IMR-90 (cell line): ENCODE measurements around the gene ARHGAP10. TPM values are rescaled to one million over a fixed set of nuclear protein-coding genes. Genes with fewer than 3 reads are reported as not detected.

ENCODE experiments used
- ATAC-seq: fragments of 200-7000 bp; cut with Tn5 transposase; 2 replicates; pipeline ENCODE4 v1.9.1; 2020; ENCODE audit warnings: low read depth, mild to moderate bottlenecking, moderate library complexity
- BruUV-seq: library from RNA; stranded (reverse); fragments of 400-500 nt; replicated peaks from 2 replicates; lab custom pipeline; 2021; lab: Mats Ljungman, UMichigan
- CTCF ChIA-PET: fragments of 300-600 bp; formaldehyde crosslinking; extraction: SDS; loops from one replicate; lab custom pipeline; 2021; ENCODE audit warnings: antibody characterized with exemption; lab: Yijun Ruan, JAX
- POLR2A ChIA-PET: fragments of 300-600 bp; sonication (Branson Sonifier 250); formaldehyde crosslinking; loops from one replicate; lab custom pipeline; 2022; ENCODE audit warnings: antibody characterized with exemption; ENCODE audit not compliant: unreplicated experiment; lab: Charles Lee
- DNase-seq: peaks from one replicate; pipeline ENCODE4 v3.0.0; 2013
- H2AFZ ChIP-seq: replicated peaks from 2 replicates; pipeline ENCODE3; 2013; ENCODE audit warnings: low read length, mild to moderate bottlenecking; ENCODE audit not compliant: poor library complexity
- H2AK5ac ChIP-seq: 2 replicates; pipeline ENCODE4 v1.6.1; 2013; ENCODE audit warnings: low read depth, low read length, inconsistent platforms
- H2AK9ac ChIP-seq: replicated peaks from 2 replicates; pipeline ENCODE3; 2013; ENCODE audit warnings: mild to moderate bottlenecking, low read depth, low read length, moderate library complexity; ENCODE audit not compliant: poor library complexity
- H2BK120ac ChIP-seq: 2 replicates; pipeline ENCODE4 v1.6.1; 2013; ENCODE audit warnings: low read depth, low read length, inconsistent platforms
- H2BK15ac ChIP-seq: 3 replicates; pipeline ENCODE4 v1.6.1; 2013; ENCODE audit warnings: low read depth, low read length, inconsistent platforms
- H2BK20ac ChIP-seq: 2 replicates; pipeline ENCODE4 v1.6.1; 2013; ENCODE audit warnings: low read depth, mild to moderate bottlenecking, inconsistent platforms, low read length, moderate library complexity
- H2BK5ac ChIP-seq: 2 replicates; pipeline ENCODE4 v1.6.1; 2013; ENCODE audit warnings: mild to moderate bottlenecking, low read depth, low read length, inconsistent platforms; ENCODE audit not compliant: poor library complexity, severe bottlenecking
- H3K14ac ChIP-seq: replicated peaks from 2 replicates; pipeline ENCODE4 v1.6.1; 2013; ENCODE audit warnings: low read depth, low read length, inconsistent platforms
- H3K18ac ChIP-seq: 2 replicates; pipeline ENCODE4 v1.6.1; 2013; ENCODE audit warnings: low read depth, low read length, control low read depth
- H3K23ac ChIP-seq: 2 replicates; pipeline ENCODE4 v1.6.1; 2013; ENCODE audit warnings: low read depth, low read length, inconsistent platforms
- H3K27ac ChIP-seq: 2 replicates; pipeline ENCODE4 v1.5.1; 2013; ENCODE audit warnings: mild to moderate bottlenecking, control low read depth, low read length; ENCODE audit not compliant: insufficient read depth
- H3K27me3 ChIP-seq: 2 replicates; pipeline ENCODE4 v1.6.1; 2013; ENCODE audit warnings: low read length; ENCODE audit not compliant: control insufficient read depth, insufficient read depth
- H3K36me3 ChIP-seq: 2 replicates; pipeline ENCODE4 v1.6.1; 2013; ENCODE audit warnings: low read length, mixed read lengths; ENCODE audit not compliant: control insufficient read depth, insufficient read depth
- H3K4ac ChIP-seq: 2 replicates; pipeline ENCODE4 v1.6.1; 2013; ENCODE audit warnings: low read depth, low read length, inconsistent platforms
- H3K4me1 ChIP-seq: 2 replicates; pipeline ENCODE4 v1.6.1; 2013; ENCODE audit warnings: low read length, mixed read lengths; ENCODE audit not compliant: control insufficient read depth, insufficient read depth
- H3K4me2 ChIP-seq: 2 replicates; pipeline ENCODE4 v1.6.1; 2013; ENCODE audit warnings: low read depth, mild to moderate bottlenecking, control low read depth, low read length, moderate library complexity
- H3K4me3 ChIP-seq: 2 replicates; pipeline ENCODE4 v1.5.1; 2013; ENCODE audit warnings: low read depth, mild to moderate bottlenecking, control low read depth, low read length, moderate library complexity; ENCODE audit not compliant: insufficient read depth
- H3K56ac ChIP-seq: 2 replicates; pipeline ENCODE4 v1.6.1; 2013; ENCODE audit warnings: low read length, inconsistent platforms; ENCODE audit not compliant: insufficient read depth; ENCODE audit errors: extremely low read depth
- H3K79me1 ChIP-seq, 2 experiments: 2 replicates each; pipeline ENCODE4 v1.6.1; 2013; ENCODE audit warnings: low read length in 2 of 2, inconsistent platforms in 1 of 2, low read depth in 1 of 2
- H3K9ac ChIP-seq: 2 replicates; pipeline ENCODE4 v1.6.1; 2013; ENCODE audit warnings: low read depth, low read length, control low read depth
- H3K9me1 ChIP-seq: 2 replicates; pipeline ENCODE4 v1.6.1; 2013; ENCODE audit warnings: low read length, inconsistent platforms; ENCODE audit not compliant: insufficient read depth
- H3K9me3 ChIP-seq: 2 replicates; pipeline ENCODE4 v1.6.1; 2013; ENCODE audit warnings: low read length; ENCODE audit not compliant: control insufficient read depth, insufficient read depth
- H4K20me1 ChIP-seq: 2 replicates; pipeline ENCODE4 v1.6.1; 2013; ENCODE audit warnings: low read length, inconsistent platforms; ENCODE audit not compliant: insufficient read depth
- H4K5ac ChIP-seq: 2 replicates; pipeline ENCODE4 v1.6.1; 2013; ENCODE audit warnings: mild to moderate bottlenecking, low read depth, low read length, control low read depth
- H4K8ac ChIP-seq, 2 experiments: 2 replicates each; pipeline ENCODE4 v1.6.1; 2013; ENCODE audit warnings: low read depth in 2 of 2, low read length in 2 of 2, control low read depth in 1 of 2, inconsistent platforms in 1 of 2
- H4K91ac ChIP-seq: 2 replicates; pipeline ENCODE4 v1.6.1; 2013; ENCODE audit warnings: low read depth, low read length, inconsistent platforms; ENCODE audit not compliant: insufficient read depth
- MAFK ChIP-seq: IDR thresholded peaks from 2 replicates; pipeline ENCODE4 v1.6.1; 2012; ENCODE audit warnings: low read depth, low read length, improper control_type of control experiment
- USF2 ChIP-seq: fragments of 150-350 bp; IDR thresholded peaks from 2 replicates; pipeline ENCODE4 v1.6.1; 2017; ENCODE audit warnings: mild to moderate bottlenecking, antibody characterized with exemption, low read length, low read depth
- WGBS, 2 experiments: methylation state at CpG; one replicate each; pipeline versions ENCODE4 v1.1.5 to v1.1.7; 2013; ENCODE audit warnings: missing lambda C conversion rate in 2 of 2; ENCODE audit not compliant: insufficient read length in 1 of 2; ENCODE audit errors: extremely low coverage in 2 of 2; 5-methylcytosine and 5-hydroxymethylcytosine counted together
- dilution Hi-C: fragments of 300-500 bp; cut with HindIII; formaldehyde crosslinking; loops from one replicate; pipeline ENCODE4 v1.14.3; 2018; ENCODE audit warnings: low sequenced_read_pairs; ENCODE audit not compliant: unreplicated experiment
- in situ Hi-C: fragments of 300-500 bp; cut with MboI; formaldehyde crosslinking; loops from 3 replicates; pipeline ENCODE4 v1.14.3; 2019; ENCODE audit warnings: low sequenced_read_pairs, inconsistent platforms, mixed read lengths
- intact Hi-C: fragments of 100-400 bp; cut with micrococcal nuclease; formaldehyde crosslinking; loops from 2 replicates; pipeline ENCODE4 v1.10.0; 2022
- polyA plus RNA-seq, 3 experiments: library from polyadenylated mRNA; depleted of rRNA; stranded (reverse); fragments of >200 nt; gene quantifications; 2 replicates each; pipeline ENCODE4 v1.2.3, GENCODE V29; 2012; ENCODE audit warnings: low replicate concordance in 1 of 3
- total RNA-seq: library from RNA; depleted of rRNA; stranded (reverse); fragments of >200 nt; gene quantifications from 2 replicates; pipeline ENCODE4 v1.2.3, GENCODE V29; 2012

Gene ARHGAP10
- total and polyA plus RNA-seq, 2 of the 4 experiments (the other 2 are of a cell fraction), result 27.1 to 29.4 TPM

- H3K27me3 ChIP-seq, result no peaks in the 10 kb centered on the region
- no peak overlapping the region for H3K14ac ChIP-seq
- DNase-seq (no peak), ATAC-seq (no peak)
- no peak overlapping the region for H2AK9ac ChIP-seq
- in situ Hi-C loops (no loop called here), intact Hi-C loops (no loop called here), dilution Hi-C loops (no loop called here)
- no peak overlapping the region for H4K91ac ChIP-seq
- H2BK20ac ChIP-seq, result no peak overlapping the region
- POLR2A ChIA-PET, result no interaction called here
- peaks cover 23% of the 10 kb centered on the region for H3K4me1 ChIP-seq
- CTCF ChIA-PET, result no interaction called here
- peak overlapping the region; percentile 46; the same call in 1 of the 2 replicates for H2AK5ac ChIP-seq
- no peak overlapping the region for H4K8ac ChIP-seq
- H2BK120ac ChIP-seq, result no peak overlapping the region; the same call in 1 of the 2 replicates
- no TSS peak for BruUV-seq
- H3K4me2 ChIP-seq, result no peak overlapping the region
- no peak overlapping the region for H3K4me3 ChIP-seq
- no peak overlapping the region for H3K9ac ChIP-seq
- no CpG with 5 or more reads among the region's 3 CpGs for WGBS, 2 experiments
- no peak overlapping the region for H2BK15ac ChIP-seq
- H2AFZ ChIP-seq, result no peak overlapping the region
- H3K9me1 ChIP-seq, result peaks cover 18% of the 10 kb centered on the region; the same call in 1 of the 2 replicates
- no peak overlapping the region for H3K27ac ChIP-seq
- H3K4ac ChIP-seq, result no peak overlapping the region
- no peaks in the 10 kb centered on the region for H3K36me3 ChIP-seq
- H3K56ac ChIP-seq, result no peak overlapping the region; the same call in 1 of the 2 replicates
- H2BK5ac ChIP-seq, result peak overlapping the region; percentile 62
- TF ChIP-seq USF2 (no peak), MAFK (no peak)
- H3K18ac ChIP-seq, result no peak overlapping the region
- no peak overlapping the region for H3K23ac ChIP-seq
- no peak overlapping the region for H4K5ac ChIP-seq
- H4K20me1 ChIP-seq, result no peaks in the 10 kb centered on the region
- peaks cover 5% of the 10 kb centered on the region; the same call in 1 of the 2 replicates for H3K9me3 ChIP-seq
- H3K79me1 ChIP-seq, result peaks cover 27 to 60% of the 10 kb centered on the region in 2 experiments
Observed at GRCh38 chr4:147834480-147834879, 102.6 kb downstream of the ARHGAP10 start.
